Measurements from ENCODE around the gene NLGN4X. TPM values are rescaled to one million over a fixed set of nuclear protein-coding genes. Genes with fewer than 3 reads are reported as not detected.
"Not testable (repeated sequence)": the region's sequence is repeated elsewhere in the genome, so short reads cannot be mapped to it uniquely, and the experiment has no call there.

The NLGN4X gene
- total RNA-seq, 1 donor: not detected

- H3K4me3 ChIP-seq (ENCODE audit: low read depth, low read length): no peak overlapping the region
- no peak for TF ChIP-seq CTCF (IDR thresholded peaks at IDR 0.05; ENCODE audit: insufficient read depth, low read length)
These were observed 311.7 kb downstream of the NLGN4X start for GRCh38 chrX:5916945-5917344.

GRCh38 chrX:5915783-5916182, 312.9 kb downstream of the NLGN4X start:
- DNase-seq (ENCODE audit: low read depth): no peak
- H3K4me3 ChIP-seq (ENCODE audit: low read depth, low read length): no peak overlapping the region
- TF ChIP-seq CTCF (IDR thresholded peaks at IDR 0.05; ENCODE audit: insufficient read depth, low read length): no peak

More at GRCh38 chrX:5916945-5917344, 311.7 kb downstream of the NLGN4X start:
- no peak for DNase-seq (ENCODE audit: low read depth)

- no peak overlapping the region for H3K4me3 ChIP-seq (ENCODE audit: low read depth, low read length)
- TF ChIP-seq CTCF (IDR thresholded peaks at IDR 0.05; ENCODE audit: insufficient read depth, low read length): no peak
- no peak for DNase-seq (ENCODE audit: low read depth)
These were observed 321.5 kb downstream of the NLGN4X start for GRCh38 chrX:5907207-5907606.

GRCh38 chrX:5903586-5904190, 325.0 kb downstream of the NLGN4X start:
- not testable (repeated sequence) for DNase-seq (ENCODE audit: low read depth)

GRCh38 chrX:5898463-5898862, 330.2 kb downstream of the NLGN4X start:
- no peak for DNase-seq (ENCODE audit: low read depth)
- no peak overlapping the region for H3K4me3 ChIP-seq (ENCODE audit: low read depth, low read length)
- TF ChIP-seq CTCF (IDR thresholded peaks at IDR 0.05; ENCODE audit: insufficient read depth, low read length): no peak

More at GRCh38 chrX:5903586-5904190, 325.0 kb downstream of the NLGN4X start:
- H3K4me3 ChIP-seq (ENCODE audit: low read depth, low read length): not testable (repeated sequence)

GRCh38 chrX:5891378-5891777, 337.3 kb downstream of the NLGN4X start:
- H3K4me3 ChIP-seq (ENCODE audit: low read depth, low read length): no peak overlapping the region
- DNase-seq (ENCODE audit: low read depth): no peak
- TF ChIP-seq CTCF (IDR thresholded peaks at IDR 0.05; ENCODE audit: insufficient read depth, low read length): no peak

- H3K4me3 ChIP-seq (ENCODE audit: low read depth, low read length): no peak overlapping the region
- no peak for DNase-seq (ENCODE audit: low read depth)
- TF ChIP-seq CTCF (IDR thresholded peaks at IDR 0.05; ENCODE audit: insufficient read depth, low read length): no peak
These were observed 351.6 kb downstream of the NLGN4X start for GRCh38 chrX:5876984-5877596.
